Hematopoietic multipotent progenitor cell treated with erythropoietin and hydrocortisone succinate and interleukin-3 and kit ligand, for 8 days (in vitro differentiated cells): ENCODE data around the gene MDK.

Experiments used
- DNase-seq: peaks from one replicate; pipeline ENCODE4 v3.0.0-alpha.2; 2015

The MDK gene

DNA sequence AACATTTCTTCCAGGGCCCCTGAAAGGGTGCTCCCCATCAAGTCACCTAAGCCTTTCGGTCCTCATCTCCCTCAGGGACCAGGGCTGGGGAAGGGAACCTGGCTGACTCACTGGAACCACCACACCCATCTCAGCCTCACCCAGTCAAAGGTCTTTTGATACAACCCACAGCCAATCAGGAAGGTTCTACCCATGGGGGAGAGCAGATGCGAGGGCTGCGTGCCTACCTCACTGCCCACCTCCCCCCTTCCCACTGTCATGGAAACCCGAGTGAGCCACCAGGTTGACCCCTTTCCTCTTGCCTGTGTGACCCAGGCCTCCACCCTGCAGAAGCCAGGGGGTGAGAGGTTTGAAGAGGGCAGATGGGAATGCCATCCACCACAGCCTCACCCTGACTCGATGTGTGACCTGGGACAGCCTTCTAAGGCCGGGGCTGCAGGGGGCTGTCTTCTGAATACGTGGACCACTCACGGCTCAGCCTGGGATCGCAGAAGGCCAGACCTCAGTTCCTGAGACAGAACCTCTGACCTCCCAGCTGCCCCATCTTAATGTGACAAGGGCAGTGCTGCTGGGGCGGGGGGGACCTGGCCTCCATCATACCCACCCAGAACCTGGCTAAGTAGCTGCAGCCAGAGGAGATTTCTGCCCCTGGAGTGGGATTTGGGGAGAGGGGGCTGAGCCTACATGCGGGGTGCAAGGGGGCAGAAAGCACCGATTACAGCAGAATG lies 2.7 kb downstream of the MDK start:
- no peak for DNase-seq

DNA sequence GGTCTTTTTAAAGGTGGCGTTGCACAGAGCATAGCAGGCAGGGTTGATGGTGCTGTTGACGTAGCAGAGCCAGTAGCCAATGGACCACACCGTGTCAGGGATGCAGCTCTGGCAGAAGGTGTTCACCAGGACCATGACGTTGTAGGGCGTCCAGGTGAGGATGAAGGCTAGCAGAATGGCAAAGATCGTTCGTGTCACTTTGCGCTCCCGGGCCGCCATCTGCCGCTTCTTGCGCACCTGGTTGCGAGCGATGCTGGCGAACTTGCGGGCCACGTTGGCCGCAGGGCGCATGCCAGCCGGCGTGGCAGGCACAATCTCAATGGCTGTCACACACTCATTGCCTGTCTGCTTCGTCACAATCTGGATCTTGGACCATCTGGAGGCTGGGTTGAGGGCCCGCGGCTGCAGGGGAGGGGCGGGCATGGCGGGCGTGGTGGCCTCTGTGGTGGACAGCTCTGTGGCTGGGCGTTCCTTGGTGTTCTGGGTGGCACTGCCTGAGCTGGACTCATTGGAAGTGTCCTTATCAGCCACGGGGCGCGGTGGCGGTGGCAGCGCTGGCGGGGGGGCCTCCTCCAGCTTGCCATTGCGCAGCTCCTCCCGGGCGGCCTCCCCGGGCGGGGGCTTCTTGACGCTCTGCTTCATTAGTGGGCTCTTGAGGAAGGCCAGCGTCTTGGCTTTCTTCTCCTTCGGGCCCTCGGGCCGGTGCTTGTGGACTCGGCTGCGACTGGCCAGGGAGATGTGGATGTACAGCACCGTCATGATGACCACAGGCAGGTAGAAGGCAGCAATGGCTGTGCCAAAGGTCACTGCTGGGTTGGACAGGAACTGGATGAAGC lies 3.9 kb downstream of the MDK start:
- no peak for DNase-seq

DNA sequence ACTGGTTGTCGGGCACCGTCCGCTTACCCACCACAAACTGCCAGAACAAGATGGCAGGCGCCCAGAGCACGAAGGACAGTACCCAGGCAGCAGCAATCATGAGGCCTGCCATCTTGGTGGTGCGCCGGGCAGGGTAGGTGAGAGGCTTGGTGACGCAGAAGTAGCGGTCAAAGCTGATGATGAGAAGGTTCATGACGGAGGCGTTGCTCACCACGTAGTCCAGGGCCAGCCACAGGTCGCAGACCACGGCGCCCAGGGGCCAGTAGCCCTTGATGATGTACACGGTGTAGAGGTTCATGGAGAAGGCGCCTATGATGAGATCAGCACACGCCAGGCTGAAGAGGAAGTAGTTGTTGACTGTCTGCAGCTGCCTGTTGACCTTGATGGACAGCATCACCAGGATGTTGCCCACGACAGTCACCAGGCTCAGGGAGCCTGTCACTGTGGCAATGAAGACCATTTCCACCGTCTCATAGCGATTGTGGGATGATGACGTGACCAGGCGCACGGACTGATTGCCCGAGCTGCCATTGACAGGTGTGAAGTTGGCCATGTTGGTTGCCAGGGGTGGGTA lies 4.6 kb downstream of the MDK start:
- DNase-seq = no peak

DNA sequence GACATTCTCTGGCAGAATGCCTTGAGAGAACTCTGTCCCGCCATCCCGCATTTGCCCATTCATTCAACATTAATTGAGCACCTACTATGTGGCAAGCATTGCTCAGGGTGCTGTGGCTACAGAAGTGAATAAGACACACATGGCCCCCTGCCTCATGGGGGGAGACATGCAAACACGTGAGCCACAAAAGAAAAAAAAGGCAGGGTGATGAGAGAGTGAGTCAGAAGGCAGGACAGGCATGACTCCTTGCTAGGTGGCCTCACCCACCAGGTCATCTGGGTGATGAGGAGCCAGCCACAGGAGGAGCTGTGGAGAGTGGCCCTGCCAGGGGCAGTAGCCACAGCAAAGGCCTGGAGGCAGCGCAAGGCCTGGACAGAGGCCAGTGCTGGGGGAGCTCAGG lies 5.2 kb downstream of the MDK start:
- DNase-seq = no peak

DNA sequence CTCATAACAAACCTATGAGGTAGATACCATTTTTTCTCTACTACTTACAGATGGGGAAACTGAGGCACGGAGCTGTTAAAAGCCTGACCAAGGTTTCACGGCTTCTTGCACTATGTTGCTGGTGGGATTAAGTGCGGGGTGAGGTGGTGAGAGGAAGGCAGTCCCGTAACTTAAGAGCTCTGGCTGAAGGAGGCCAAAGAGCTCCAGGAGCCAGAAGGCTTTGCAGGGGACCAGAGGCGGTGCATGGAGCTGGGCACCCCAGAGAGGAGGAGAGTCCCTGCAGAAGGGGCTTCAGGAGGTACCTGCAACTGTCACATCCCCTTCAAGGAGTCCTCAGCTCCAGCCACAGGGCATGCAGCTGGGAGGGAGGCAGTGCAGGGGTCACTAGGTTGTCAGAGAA lies 6.0 kb downstream of the MDK start:
- no peak for DNase-seq

DNA sequence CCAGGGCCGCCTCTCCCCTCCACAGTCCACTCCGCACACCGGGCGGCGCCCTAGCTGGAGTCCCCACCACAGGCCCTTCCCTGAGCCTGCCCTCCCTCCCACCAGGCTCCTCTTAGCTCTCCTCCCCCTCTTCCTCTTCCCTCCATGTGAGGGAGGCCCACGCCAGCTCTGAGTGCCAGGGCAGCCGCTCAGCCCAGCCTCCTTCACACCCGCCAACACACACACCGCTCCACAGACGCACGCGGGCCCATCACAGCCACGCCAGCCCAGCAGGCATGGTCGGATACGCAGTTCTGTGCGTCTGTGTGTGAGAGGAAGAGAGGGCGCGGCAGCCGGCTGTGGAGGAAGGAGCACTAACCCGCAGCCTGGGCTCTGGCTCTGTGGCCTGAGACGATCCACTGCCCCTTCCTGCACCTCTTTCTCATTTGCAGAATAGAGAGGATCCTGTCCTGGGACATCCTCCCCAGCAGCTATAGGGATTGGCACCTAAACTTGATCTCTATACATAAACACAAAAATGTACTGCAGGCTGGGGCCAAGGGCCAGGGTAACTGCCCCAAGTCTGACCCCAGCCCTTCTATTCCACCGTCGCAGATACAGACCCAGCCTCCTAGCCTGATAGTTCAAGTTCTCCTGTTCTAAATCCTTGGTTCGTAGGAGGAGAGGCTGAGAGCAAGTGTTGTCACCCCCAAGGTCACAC lies 6.6 kb downstream of the MDK start:
- DNase-seq = no peak

DNA sequence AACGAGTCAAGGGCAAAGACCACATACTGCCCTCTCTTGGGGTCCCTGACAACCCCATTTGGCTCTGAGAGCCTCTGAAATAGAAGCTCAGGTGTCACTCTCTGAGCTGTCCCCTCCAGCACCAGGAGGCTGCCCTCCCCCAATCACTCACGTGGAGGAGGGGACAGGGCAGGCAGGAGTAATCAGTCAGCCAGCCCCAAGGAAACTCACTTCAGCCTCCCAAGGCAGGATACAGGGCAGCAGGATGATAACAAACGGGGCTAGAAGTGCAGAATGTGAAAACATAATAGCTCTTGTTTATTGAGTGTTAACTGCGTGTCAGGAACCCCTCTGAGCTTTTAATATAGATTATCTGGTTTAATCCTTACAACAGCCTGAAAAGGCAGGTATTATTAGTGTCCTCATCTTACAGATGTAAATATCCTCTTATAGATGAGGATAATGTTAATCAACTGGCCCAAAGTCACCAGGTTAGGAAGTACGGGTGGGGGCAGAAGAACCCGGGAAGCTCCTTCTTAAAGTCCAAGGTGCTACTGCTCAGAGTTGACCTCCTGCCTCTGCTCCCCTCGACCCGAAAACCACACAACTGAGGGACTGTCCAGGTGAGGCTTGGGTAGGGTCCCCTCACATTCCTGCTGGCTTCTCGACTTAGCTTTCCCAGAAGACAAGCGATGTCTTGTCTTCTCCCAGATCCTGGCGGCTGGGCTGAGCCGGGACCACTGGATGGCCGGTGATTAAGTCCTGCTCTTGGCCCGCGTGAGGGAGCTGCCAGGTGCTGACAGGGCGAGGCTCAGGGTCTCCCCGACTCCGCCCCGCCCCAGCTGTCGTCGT lies 7.4 kb downstream of the MDK start:
- DNase-seq = no peak

DNA sequence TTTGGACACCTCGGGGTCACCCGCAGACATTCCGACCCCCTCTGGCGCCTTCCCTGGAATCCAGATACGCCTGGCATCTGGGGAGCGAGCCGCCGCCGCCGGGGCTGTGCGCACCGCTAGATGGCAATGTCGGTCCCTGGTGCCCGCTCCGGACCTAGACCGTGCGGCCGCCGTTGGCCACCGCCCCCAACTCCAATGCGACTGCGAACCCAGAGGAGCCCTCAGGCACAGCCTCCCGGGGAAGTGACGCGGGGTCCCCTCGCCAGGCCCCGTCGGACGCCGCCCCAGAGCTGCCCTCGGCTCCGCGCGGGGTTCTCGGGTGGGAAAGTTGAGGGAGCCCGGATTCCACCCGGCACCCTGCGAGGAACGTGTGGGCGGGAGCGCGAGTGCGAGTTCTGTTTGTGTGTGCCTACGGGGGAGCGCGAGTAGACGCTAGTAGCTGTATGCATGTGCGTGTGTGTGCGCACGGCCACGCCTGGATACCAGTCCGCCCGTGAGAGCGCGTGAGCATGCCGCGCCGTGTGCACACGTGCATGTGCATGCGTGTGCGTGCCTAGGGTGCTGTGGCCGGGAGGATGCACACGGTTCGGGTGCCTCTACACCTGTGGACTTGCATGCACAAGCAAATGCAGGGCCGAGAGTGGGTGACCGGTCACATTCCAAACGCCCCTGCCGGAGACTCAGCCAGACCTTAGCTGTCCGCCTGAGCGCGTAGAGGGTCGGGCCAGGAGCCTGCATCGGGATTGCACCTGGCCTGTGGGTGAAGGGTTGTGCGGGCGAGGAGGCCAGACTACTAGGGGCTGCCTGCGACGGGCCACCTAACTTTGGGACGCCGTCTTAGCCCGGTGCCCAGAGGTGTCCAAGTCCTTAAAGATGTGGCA lies 8.2 kb downstream of the MDK start:
- peak; percentile 68 for DNase-seq

DNA sequence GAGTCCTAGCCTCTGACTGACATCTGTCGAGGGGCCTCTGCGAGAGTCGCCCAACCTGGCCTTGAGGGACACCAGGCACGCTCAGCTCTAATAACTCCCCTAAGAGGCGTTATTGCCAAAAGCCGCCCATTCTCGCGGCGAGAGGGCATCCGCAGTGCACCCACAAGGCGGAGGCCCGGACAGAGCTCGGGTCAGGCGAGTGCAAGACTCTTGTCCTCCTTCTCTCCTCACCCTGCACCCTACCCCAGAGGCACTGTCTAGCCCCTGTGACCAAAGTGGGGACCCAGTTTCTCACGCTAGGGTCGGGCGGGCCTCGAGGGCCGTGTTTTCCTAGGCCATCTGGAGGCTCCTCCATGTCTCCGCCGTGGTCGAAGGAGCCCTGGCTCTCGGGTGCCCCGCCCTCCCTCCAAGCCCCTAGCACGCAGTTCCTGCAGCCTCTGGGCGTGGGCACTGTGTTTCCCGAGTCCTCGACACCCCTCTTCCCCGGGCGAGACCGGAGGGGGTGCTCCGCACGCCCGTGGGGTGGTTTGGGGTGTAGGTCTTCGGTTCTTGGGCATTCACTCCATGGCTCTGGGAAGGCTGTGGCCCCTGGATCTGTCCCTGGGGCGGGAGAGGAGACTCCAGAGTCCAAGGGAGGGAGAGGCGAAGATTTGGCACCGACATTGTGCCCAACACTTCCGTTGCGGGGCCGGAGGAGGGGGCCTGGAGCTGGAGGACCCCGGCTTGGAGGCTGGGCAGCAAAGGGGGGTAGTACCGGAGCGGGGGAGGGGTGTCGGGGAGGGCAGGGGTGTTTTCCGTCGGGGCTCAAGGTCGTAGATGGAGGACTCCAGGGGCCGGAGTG lies 9.1 kb downstream of the MDK start:
- no peak for DNase-seq

DNA sequence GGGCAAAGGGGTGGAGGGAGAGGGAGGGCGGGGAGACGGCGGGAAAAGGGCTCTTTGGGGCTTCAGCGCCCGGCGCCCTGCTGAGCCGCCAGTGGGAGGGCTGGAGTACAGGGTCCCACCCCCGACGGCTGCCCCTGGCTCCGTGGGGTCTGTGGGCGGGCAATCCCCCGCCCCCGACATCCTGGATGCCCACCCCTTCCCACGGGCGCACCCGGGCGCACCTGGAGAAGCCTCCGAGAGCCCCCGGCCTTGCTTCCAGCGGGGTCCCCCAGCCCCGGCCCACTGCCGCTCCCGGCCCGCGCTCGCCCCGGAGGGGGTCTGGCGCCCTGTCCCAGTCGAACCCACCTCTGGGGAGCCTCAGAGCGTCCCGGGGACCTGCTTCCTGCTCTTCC lies 9.7 kb downstream of the MDK start:
- no peak for DNase-seq

DNA sequence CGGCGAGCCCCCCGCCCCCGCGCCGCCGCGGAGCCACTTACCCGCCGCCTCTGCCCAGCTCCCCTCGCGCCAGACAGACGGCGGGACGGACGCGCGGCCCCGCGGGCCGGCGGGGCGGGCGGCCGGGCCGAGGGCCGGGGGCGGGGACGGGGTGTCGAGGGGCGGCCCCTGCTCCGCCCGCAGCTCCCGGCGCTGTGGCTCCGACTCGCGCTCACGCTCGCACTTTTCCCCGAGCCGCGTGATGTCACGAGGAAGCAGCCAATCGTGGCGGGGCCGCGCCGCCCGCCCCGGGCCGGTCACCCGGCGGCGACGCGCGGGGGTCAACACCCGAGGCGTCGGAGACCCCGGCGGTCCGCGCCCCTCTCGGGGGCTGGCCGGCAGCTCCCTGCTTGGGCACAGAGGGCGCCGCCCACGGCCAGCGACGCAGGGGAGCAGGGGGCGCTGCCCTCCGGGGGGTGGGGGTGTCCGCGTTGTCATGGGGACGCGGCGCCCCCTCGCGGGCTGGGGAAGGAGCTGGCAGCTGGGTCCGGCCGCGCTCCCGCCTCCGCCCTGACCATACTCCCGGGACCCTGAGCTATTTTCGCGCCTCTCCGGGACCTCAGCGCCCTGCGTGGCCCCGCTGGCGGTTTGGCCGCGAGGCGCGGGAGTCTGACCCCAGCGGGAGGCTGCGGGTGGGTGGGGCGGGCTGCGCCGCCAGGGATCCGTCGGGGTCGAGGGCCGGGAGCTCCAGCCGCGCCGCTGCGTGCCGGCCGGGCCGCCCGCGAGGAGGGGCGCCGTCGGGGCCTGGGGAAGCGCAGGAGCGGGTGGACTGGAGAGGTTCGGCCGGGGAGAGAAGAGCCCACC lies 10.3 kb downstream of the MDK start, which contains the start of gene CHRM4:
TSS of gene CHRM4 (minus strand) at position 199 of the 843 bp plus-strand sequence. CDS start 5,219 bp downstream, outside the sequence.
- no peak for DNase-seq

DNA sequence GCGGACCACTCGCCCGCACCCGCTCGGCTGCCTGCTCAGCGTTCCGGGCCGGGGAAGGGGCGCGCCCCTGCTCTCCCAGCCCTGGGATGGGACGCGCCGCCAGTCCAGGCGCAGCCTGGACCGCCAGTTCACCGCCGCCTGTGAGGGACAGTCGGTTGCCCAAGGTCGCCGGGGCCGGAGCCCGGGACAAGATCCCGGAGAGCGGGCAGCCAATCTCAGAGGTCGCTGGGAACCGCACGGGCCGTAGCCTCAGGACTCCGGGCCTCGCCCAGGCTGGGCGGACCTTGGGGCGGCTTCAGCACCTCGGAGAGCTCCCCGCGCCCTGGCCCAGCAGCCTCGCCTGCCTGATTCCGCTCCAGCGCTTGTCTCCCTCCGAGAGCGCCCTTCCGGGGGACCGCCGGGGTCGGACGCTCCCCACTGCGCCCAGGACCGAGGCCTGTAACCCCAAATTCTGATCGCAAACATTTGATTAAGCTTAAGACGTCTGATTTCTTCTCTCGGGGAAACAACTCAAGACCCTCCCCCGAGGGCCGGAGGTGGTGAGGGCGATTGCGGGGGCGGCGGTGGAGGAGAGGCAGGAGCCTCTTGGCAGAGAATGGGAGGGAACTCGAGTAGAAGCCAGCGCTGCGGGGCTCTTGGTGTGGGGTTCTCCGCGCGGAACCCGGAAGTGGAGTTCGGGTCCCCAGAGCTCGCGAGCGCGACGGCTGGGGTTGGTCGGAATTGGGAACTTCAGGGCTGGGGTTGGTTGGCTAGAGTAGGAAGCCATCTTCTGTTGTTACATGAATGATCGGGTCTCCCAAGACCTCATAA lies 11.2 kb downstream of the MDK start:
- peak; percentile 78 for DNase-seq

DNA sequence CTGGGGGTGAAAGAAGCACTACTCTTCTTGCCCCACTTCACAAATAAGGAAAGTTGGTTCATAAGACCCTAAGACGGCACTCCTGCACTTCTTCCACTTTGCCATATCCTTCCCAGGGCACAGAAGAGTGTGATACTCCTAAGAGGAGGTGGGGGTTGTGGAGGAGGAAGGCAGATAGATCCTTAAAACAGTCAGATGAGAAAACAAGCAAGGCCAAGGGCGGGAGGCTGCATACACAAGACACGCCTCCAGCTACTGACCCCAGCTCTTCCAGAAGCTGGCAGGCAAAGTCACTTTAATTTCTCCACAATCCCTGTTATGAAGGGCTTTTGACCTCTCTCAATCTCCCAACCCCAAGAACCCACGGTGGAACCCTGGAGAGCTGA lies 11.8 kb downstream of the MDK start:
- DNase-seq = no peak

DNA sequence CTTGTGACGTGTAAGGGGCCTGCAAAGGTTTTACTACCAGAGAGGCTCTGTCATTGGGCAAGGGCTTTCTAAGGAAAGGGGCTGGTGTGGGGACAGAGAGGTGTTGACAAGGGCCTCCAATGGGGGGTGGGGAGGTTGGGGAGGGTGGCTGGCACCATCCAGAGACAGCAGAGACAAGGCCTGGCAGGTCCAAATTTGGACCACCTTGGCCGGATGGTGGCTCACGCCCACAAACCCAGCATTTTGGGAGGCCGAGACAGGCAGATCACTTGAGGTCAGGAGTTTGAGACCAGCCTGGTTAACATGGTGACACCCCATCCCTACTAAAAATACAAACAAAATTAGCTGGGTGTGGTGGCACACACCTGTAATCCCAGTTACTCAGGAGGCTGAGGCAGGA lies 12.3 kb downstream of the MDK start:
- no peak for DNase-seq

DNA sequence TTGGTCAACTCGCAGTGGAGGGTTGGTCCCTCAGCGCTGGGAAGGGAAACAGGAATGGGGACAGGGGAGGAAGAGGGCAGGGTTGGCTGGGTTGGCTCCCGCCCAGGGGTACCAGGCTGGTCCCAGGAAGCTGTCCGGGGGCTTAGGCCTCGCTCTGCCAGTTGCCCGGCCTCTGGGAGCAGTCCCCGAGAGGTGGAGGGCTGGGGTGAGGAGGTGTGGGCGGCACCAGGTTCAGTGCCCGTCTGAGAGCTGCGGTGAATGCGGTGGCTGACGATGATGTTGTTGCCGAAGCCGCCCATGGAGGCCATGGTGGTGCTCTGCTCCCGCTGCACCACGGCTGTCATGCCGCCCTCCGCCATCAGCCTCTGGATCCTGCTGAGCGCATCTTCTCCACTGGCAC lies 16.1 kb downstream of the MDK start:
- no peak for DNase-seq

DNA sequence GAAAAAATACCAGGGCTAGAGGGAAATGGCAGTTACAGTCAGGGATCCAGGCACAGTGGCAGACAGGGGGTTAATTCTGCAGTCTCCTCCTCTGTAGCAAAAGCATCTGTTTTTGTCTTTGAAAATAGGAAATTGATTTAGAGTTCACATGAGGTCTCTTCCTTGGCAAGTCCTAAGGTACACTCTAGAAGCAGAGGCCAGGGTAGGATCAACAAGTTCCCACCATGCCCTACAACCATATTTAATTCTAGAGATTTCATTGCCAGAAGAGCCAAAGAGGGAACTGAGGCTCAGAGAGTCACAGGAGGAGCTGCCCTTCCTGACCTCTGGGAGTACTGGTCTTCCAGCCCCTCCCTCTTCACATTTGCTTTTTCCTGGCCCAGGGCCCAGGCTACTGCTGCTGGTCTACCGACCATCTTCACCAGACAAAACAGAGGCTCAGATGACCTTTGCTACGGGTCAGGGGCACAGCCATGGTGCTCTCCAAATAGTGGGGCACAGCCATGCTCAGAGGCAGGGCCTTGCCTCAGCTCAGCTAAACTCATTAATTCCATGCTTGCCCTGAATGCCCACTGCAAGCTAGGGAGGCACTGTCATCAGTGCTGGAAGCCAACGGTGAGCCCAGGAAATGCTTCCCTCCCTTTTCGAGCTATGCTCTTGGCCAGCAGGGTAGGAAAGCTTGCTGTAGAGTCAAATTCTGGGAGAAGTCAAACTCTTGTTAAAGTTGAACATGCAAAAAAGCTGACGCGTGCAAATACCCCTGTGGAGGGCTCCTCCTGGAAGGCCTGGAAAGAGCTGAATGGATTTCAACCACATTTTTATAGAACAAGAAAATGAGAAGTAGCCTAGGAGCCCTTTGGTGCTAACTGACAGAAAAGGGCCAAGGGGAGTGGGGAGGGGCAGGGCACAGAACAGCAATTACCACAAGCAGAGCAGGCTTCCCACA lies 21.8 kb downstream of the MDK start:
- no peak for DNase-seq

DNA sequence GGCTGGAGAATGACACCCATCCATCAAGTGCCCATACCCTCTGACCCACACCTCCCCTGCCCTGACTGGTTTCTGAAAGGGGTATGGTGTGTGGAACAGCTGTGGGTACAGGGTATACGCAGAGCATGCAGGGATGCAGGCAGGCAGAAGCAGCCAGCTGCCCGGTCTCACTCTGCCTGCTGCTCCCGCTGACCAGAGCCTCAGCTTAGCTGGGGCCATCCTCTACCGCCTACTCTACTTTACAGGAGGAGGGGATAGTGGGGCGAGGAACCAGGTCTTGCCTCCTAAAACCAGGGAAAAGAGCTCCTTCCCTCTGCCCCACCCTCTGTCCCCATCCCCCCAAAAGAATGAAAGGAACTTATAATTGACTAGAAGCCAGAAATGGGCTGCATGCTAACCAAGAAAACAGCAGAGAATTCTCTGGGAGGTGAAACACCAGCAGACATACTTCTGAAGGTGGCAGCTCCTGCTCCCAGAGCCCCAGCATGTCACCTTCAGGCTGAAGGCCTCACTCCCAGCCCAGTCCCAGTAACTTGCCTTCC lies 23.1 kb downstream of the MDK start:
- DNase-seq = no peak
